ENCODE data around the gene TPD52L2.
"Not testable (repeated sequence)": the region's sequence is repeated elsewhere in the genome, so short reads cannot be mapped to it uniquely, and the experiment has no call there.

The TPD52L2 gene

DNA sequence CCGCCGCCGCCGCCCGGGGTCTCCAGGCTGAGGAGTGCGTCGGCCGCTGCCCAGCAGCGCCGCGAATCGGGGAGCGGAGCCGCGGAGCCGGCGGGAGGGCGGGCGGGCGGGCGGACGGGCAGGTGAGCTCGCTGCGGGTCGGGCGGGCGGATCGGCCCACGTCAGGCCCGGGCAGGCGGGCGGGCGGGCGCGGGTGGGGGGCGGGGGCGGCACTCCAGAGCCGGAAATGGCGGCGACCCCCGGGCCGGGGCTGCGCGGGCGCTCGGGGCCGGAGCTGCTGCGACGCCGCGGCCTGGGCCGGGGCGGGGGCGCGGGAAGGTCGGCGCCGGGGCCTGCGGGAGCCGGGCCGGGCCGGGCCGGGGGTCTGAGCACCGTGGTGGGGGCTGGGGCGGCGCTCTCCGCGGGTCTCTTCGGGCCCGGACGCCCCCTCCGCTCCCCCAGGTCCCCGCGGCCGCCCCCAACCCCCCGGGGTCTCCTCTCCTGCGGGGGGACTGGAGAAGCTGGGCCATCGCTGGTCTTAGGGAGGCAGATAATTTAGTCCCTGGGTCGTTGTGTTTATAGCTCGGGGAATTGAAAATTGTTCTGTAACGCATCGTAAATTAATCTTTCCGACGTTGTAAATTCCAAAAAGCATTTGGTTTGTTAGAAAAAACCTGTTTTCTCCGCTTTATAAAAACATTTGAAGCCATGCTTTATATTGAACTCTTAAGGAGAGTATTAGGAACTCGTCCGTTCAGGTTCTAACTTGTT is 30.3 kb downstream of the TPD52L2 start:
- no peak for DNase-seq (ENCODE audit: low read depth in 2 of 2)

DNA sequence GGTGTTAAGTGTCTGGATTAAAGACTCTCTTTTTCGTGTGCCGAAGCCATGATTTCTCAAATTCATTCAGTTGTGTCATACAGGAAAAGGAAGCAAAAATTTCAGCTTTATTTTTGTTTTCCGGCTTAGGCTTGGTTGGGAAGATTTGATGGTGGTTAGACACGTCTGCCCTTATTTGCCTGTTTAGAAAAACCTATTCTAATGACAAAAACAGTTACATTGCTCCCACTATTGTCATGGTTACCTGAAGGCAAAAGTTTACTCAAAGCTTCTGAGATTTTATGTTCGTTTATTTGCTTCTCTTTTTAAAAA is 30.8 kb downstream of the TPD52L2 start:
- DNase-seq (ENCODE audit: low read depth in 2 of 2) = no peak

DNA sequence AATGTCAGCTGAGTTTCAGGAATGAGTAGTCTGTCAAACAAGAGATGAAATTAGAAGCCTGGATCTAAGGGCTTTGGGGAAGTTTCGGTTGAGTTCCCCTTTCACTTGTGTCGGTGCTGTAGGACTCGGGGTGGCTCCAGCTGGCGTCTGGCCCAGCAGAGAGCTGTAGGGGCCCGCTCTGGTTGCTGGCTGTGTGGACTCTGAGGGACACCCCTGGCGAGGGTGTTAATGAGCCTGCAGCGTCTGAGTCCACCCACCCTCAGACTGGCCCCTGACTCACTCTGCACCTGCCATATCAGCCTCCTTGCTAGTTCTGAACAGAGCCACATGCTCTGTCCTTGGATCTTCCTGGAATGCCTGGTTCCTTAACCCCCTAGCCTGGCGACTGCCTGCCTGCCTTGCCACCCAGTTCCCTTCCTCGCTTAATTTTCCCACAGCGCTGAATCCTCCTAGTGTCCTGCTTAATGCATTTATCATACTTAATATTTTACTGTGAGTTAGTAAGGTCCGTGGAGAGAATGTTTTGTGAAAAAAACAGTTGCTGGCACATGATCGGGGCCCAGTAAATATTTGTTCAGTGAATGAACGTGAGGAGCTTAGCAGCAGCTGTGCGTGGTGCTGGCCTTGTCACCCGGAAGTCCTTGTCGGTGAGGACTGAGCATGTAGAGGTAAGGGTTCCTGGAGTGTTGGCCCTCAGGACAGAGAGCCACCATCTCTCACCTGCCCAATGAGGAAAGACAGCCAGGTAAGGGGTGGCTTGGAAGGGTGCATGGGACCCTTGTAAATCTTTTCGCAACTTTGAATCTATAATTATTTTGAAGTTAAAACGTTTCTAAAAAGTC is 31.4 kb downstream of the TPD52L2 start:
- no peak for DNase-seq (ENCODE audit: low read depth in 2 of 2)

DNA sequence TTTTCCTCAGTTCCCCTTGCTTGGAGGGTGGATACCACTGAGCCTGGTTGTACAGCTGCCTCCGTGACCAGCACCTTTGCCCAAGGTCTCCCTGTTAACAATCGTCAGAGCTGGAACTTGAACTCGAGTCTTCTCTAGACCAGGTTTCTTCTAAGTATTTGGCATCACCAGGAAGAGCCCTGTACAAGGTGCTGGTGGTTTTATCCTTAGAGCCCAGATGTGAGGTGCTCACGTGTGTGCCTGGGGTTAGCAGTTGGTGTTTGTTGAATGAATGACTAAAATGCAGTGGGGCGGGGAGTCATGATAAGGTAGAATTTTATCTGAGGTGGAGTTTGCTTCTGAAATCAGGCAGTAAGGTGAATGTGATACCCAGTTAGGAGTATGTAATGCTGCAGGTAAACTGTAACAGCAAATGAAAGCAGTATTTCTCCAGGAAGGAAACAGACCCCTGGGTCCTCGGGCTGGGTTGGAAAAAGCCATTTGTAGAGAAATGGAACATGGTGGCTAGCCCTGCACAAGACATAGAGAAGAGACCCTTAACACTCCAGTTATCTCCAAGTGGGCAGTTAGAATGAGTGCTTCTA is 33.0 kb downstream of the TPD52L2 start:
- DNase-seq (ENCODE audit: low read depth in 2 of 2) = no peak

DNA sequence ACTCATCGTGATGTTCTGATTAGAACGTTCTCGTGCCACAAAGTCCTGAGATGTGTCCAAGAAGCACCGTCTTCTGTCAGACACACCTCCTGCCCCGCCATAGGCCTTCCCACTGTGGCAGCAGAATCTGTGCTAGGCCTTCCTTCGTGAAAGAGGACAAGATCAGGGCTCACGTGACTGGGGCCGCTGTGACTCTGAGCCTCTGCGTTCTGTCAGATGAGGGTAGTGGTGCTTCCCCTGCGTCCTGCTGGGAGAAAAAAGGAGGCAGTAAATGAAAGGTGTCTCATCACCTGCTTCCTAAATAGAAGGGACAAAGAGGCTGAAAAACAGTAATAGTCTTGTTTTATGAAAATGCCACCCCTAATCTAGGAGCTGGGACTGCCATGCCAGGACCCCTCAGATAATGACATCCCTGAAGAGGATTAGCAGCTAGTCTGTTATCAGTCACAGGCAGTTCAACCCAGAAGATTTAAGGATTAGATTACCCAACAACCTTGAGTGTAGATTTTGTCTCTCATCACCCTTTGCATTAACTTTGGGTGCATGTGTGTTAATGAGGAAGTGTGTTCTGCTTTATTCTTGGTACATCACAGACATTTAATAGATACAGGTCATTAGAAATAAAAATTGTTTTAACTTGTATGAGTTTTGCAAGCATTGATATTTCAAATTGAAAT is 34.0 kb downstream of the TPD52L2 start:
- DNase-seq (ENCODE audit: low read depth in 2 of 2) = no peak

DNA sequence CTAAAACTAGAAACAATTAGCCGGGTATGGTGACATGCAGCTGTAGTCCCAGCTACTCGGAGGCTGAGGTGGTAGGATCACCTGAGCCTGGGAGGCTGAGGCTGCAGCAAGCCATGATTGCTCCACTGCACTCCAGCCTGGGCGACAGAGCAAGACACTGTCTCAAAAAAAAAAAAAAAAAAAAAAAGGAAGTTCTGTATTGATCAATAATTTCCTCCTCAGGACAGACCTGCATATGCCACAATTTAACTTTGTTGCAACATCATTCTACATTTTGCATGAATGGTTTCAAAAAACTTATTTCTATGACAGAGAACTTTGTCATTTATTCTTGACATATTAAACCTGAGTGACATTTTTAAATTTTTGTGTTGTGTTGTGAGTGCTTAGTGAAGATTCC is 35.3 kb downstream of the TPD52L2 start:
- DNase-seq (ENCODE audit: low read depth in 2 of 2) = no peak

DNA sequence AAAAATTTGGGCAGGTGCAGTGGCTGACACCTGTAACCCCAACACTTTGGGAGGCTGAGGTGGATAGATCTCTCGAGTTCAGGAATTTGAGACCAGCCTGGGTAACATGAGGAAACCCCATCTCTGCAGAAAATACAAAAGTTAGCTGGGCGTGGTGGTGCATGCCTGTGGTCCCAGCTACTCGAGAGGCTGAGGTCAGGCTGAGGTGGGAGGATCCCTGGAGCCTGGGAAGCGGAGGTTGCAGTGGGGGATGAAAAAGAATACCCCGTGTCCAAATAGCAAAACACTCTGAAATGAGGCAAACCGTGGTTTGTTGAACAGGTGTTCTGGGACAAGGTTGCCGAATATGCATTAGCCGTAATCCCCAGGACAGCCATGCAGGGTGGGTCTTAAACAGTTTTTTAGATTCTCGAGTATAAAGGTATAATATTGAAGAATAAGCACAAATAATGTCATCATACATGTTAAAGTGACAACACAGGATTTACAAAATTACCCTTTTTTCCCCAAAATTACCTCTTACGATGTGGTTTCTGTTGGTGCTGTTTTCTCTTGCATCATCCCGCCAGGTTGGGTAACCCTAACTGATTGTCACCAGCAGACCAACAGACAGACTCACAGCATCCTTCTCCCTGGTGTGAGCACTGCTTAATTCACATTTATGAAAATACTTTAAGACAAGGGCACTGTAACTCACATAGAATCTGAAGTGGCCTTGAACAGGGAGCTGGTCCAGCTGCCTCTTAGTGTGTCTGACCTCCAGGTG is 38.9 kb downstream of the TPD52L2 start:
- no peak for DNase-seq (ENCODE audit: low read depth in 2 of 2)

DNA sequence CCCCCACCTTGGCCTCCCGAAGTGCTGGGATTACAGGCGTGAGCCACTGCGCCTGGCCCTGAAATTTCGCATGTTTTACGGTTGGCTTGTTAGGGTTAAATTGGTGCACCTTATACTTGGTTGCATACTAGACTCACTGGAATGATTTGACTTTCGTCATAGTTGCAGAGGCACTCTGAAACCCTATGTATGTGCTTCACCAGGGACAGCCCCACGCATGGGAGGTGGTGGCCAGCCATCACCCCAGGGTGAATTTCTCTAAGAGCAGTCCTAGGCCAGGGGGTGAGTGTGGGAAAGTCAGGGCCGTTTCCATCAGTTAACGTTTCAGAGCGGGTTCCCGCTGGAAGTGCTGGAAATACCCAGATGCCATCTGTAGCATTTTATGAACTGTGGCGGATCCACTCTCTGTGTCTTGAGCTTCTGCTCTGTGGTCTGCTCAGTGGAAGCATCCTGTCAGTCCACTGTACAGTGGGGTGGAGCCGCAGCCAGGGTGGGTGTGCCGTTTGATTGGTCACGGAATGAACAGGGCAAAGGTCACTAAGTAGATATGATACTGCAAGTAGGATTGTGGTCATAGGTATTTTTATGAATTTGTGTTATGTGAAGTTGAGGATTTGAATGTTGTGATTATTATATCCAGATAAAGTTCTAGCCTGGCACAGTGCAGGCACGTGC is 43.1 kb downstream of the TPD52L2 start:
- DNase-seq (ENCODE audit: low read depth in 2 of 2) = no peak

DNA sequence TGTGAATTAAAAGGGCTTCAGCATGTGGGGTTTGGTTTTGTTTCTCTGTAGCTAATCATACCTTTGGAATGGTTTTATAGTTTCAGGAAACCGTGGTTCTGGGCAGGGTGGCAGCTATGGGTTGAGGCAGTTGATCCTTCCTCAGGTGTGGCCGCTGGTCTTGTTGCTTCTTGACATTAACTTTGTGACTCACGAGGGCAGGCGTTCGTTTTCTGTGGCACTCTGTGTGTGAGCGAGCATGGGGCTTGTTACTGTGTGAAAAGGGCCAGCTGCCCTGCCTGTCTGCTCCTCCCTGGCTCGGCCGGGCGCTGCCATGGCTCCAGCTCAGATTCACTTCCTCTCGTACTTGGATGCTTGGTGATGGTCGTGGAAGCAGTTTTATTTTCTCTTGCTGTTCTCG is 46.1 kb downstream of the TPD52L2 start:
- no peak for DNase-seq (ENCODE audit: low read depth in 2 of 2)

DNA sequence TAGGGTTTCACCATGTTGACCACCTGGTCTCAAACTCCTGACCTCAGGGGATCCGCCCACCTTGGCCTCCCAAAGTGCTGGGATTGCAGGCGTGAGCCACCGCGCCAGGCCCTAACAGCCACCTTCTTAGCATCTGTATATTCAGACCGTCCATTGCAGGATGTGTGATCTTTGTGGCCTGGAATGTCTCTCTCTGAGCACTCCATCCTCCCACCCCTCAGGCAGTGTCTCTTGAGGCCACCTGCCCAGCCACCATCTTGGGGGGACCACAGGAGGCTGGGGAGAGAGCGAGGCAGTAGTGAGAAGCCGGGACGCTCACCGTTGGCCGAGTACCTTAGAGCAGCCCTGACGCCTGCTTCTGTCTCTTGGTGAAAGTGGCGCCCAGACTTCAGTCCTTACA is 48.7 kb downstream of the TPD52L2 start:
- DNase-seq (ENCODE audit: low read depth in 2 of 2) = no peak

DNA sequence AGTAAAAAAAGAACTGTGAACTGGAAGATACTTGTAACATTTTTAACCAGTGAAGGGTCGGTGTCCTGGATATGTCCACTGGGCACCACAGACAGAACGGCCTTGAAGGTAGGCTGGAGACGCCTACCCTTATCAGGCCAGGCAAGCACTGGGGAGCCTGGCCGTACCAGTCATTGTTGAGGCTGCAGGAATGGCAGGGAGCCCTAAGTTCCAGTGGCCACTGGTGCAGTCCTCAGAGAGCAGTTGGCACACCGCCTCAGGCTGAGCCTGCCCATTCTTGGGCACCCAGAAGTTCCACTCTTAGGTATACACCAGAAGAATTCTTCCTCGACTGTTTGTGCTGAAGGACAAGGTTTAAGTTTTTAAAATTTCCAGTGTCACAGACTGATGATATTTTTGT is 50.4 kb downstream of the TPD52L2 start:
- DNase-seq (ENCODE audit: low read depth in 2 of 2) = no peak

DNA sequence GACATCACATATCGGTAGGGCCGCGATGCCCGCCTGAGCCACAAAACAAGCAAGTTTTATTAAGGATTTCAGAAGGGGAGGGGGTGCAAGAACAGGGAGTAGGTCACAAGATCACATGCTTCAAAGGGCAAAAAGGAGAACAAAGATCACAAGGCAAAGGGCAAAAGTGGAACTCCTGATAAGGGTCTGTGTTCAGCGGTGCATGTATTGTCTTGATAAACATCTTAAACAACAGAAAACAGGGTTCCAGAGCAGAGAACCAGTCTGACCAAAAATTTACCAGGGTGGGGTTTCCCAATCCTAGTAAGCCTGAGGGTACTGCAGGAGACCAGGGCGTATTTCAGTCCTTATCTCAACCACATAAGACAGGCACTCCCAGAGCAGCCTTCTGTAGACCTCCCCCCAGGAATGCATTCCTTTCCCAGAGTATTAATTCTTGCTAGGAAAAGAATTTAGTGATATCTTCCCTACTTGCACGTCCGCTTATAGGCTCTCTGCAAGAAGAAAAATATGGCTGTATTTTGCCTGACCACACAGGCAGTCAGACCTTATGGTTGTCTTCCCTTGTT is 51.4 kb downstream of the TPD52L2 start:
- not testable (repeated sequence) for DNase-seq (ENCODE audit: low read depth in 2 of 2)

DNA sequence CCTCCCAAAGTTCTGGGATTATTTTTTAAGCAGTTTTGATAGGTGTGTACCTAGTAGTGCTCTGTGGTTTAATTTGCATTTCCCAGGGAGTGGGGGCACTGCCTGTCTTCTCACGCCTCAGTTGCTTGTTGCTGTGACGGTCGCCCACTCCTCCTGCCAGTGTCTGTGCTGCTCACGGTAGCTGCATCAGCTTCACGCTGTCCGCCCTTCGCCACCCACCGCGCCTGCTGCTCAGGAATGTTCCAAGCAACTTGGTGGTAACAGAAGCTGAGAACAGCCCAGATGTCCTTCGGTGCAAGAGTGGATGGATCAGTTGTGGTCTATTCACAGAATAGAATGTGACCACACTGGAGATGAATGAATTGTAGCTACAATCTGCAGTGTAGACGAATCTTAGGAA is 52.7 kb downstream of the TPD52L2 start:
- DNase-seq (ENCODE audit: low read depth in 2 of 2) = no peak

DNA sequence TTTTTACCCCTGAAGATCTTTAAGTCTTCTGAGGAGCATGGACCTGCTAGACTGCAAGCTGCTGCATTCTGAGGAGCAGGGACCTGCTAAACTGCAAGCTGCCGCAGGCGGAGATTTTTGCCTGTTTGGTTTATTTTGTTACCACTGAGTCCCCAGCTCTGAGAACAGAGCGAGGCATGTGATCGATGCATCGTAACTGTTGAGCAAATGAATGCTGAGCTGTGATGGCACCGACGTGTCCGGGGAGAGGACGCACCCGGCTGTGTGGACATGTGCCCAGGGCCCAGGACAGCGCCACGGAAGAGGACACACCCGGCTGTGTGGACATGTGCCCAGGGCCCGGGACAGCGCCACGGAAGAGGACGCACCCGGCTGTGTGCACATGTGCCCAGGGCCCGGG is 54.1 kb downstream of the TPD52L2 start:
- DNase-seq (ENCODE audit: low read depth in 2 of 2) = no peak

DNA sequence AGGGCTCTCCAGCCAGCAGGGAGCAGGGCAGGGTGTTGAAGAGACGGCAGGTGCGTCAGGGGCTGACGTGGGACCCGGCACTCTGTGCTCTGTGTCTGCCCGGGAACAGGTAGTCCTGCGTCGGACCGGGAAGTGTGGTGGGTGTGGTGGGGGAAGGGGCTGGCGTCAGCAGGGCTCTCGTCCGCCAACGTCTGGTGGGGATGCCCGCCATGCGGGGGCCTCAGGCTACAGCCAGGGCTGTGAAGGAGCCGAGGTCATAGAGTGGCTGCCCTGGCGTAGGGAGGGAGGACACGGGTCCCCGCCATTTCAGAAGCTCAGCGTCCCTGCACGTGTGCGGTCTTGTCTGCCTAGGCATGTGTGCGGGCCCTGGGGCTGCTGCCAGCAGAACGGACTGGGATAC is 55.2 kb downstream of the TPD52L2 start:
- no peak for DNase-seq (ENCODE audit: low read depth in 2 of 2)

DNA sequence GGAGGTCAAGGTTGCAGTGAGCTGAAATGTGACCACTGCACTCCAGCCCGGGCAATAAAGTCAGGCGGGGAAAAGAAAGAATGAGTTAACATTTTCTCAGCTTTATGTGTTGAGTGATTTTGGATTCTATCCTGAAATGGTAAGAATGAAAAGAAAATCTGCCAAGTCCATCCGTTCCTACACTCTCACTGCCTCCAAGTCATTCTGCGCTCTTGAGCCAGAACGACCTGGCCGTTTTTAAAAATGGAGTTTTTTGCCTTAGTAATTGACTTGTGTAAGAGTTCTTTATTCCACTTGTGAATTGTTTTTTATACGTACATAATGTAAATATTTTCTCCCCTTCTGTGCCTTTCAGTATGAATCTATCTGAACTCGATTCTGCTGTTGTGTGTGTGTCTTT is 58.6 kb downstream of the TPD52L2 start:
- no peak for DNase-seq (ENCODE audit: low read depth in 2 of 2)

DNA sequence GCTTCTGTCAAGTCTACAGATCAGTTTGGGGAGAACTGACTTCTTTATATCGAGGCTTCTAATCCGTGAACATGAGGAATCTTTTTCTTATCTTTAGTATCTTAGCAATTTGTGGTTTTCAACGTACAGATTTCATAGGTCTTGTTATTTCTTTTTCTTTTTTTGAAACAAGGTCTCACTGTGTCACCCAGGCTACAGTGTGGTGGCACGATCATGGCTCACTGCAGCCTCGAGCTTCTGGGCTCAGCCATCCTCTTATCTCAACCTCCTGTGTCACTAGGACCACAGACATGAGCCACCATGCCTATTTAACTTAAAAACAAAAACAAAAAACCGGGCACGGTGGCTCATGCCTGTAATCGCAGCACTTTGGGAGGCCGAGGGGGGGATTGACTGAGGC is 59.2 kb downstream of the TPD52L2 start:
- no peak for DNase-seq (ENCODE audit: low read depth in 2 of 2)

DNA sequence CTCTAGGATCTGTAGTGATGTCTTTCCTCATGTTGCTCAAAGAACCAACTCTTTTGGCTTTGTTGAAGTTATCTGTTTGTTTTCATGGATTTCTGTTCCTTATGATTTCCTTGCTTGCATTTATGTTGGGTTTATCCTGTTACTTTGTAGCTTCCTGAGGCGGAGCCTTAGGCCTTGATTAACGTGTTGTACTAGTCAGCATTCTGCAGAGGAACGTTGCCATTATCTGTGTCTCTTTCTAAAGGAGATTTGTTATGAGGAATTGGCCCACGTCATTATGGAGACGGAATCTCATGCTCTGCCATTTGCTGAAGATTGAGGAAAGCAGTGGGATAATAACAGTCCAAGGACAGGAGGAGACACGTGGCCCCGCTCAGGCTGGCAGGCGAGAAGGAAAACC is 61.2 kb downstream of the TPD52L2 start:
- DNase-seq (ENCODE audit: low read depth in 2 of 2) = no peak

DNA sequence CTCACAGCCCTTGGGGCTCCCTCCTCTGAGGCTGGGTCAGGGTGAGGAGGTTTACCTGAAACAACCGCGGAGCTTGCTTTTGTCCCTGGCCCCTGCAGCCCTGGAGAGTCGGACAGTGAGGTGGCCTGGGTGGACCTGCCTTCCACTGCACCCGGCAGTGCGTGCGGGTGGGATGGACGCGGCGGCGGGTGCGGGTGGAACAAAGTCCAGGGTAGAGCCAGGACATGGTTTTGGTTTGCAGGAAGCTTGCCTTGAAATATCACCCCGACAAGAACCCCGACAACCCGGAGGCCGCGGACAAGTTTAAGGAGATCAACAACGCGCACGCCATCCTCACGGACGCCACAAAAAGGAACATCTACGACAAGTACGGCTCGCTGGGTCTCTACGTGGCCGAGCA is 64.0 kb downstream of the TPD52L2 start:
- no peak for DNase-seq (ENCODE audit: low read depth in 2 of 2)

DNA sequence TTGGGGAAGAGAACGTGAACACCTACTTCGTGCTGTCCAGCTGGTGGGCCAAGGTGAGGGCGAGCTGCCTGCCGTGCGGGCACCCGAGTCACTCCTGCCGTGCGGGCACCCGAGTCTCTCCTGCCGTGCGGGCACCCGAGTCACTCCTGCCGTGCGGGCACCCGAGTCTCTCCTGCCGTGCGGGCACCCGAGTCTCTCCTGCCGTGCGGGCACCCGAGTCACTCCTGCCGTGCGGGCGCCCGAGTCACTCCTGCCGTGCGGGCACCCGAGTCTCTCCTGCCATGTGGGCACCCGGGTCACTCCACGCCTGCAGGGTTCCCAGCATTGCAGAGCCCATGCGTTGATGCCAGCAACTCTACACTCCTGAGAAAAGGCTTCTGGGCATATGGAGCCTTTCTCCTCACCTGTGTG is 64.4 kb downstream of the TPD52L2 start:
- not testable (repeated sequence) for DNase-seq (ENCODE audit: low read depth in 2 of 2)
